SK-N-SH treated with all-trans-retinoic acid at 6 μM for 48 hours (cell line): ENCODE measurements around the gene KRTAP10-3.
"Not testable (repeated sequence)": the region's sequence is repeated elsewhere in the genome, so short reads cannot be mapped to it uniquely, and the experiment has no call there.

Experiments
- ATAC-seq: fragments of 200-7000 bp; cut with Tn5 transposase; 3 replicates; pipeline ENCODE4 v1.9.1; 2020; ENCODE audit warnings: mild to moderate bottlenecking, moderate library complexity
- BACH2 ChIP-seq: fragments of 250-450 bp; sonication (Bioruptor Pico); IDR thresholded peaks from 2 replicates; pipeline ENCODE4 v1.9.0; 2021; ENCODE audit warnings: mild to moderate bottlenecking, borderline replicate concordance
- CSDC2 ChIP-seq: fragments of 250-450 bp; sonication (Bioruptor Pico); IDR thresholded peaks from 2 replicates; pipeline ENCODE4 v1.5.0; 2020; ENCODE audit warnings: mild to moderate bottlenecking, moderate library complexity
- ESRRG ChIP-seq: fragments of 250-450 bp; sonication (Bioruptor Pico); IDR thresholded peaks from 2 replicates; pipeline ENCODE4 v1.6.1; 2021; ENCODE audit warnings: mild to moderate bottlenecking
- GLIS3 ChIP-seq: fragments of 250-450 bp; sonication (Bioruptor Pico); IDR thresholded peaks from 2 replicates; pipeline ENCODE4 v1.5.0; 2020; ENCODE audit warnings: mild to moderate bottlenecking, moderate library complexity
- ISL1 ChIP-seq: fragments of 250-450 bp; sonication (Bioruptor Pico); IDR thresholded peaks from 2 replicates; pipeline ENCODE4 v2.1.2; 2022; ENCODE audit warnings: mild to moderate bottlenecking, moderate library complexity
- PPARA ChIP-seq: fragments of 250-450 bp; sonication (Bioruptor Pico); IDR thresholded peaks from 2 replicates; pipeline ENCODE4 v1.5.0; 2020; ENCODE audit warnings: mild to moderate bottlenecking, borderline replicate concordance
- RARB ChIP-seq: fragments of 250-450 bp; sonication (Bioruptor Pico); IDR thresholded peaks from 2 replicates; pipeline ENCODE4 v1.8.0; 2021; ENCODE audit warnings: mild to moderate bottlenecking, moderate library complexity
- TCF4 ChIP-seq: fragments of 250-450 bp; sonication (Bioruptor Pico); IDR thresholded peaks from 2 replicates; pipeline ENCODE4 v1.8.0; 2021; ENCODE audit warnings: mild to moderate bottlenecking, moderate library complexity, borderline replicate concordance
- TOX ChIP-seq: fragments of 250-450 bp; sonication (Bioruptor Pico); IDR thresholded peaks from 2 replicates; pipeline ENCODE4 v1.8.0; 2021; ENCODE audit warnings: mild to moderate bottlenecking, moderate library complexity, borderline replicate concordance
- ZFP3 ChIP-seq: fragments of 250-450 bp; sonication (Bioruptor Pico); IDR thresholded peaks from 2 replicates; pipeline ENCODE4 v1.5.0; 2020; ENCODE audit warnings: mild to moderate bottlenecking, moderate library complexity
- ZFP30 ChIP-seq: fragments of 450-650 bp; formaldehyde crosslinking; IDR thresholded peaks from 2 replicates; pipeline ENCODE4 v1.5.0; 2022; ENCODE audit warnings: mild to moderate bottlenecking, moderate library complexity
- ZNF565 ChIP-seq: fragments of 450-650 bp; formaldehyde crosslinking; conservative IDR thresholded peaks from 2 replicates; pipeline ENCODE4 v1.5.0; 2020; ENCODE audit warnings: low read depth, mild to moderate bottlenecking, moderate library complexity
- ZNF70 ChIP-seq: fragments of 450-650 bp; formaldehyde crosslinking; IDR thresholded peaks from 2 replicates; pipeline ENCODE4 v1.5.0; 2020; ENCODE audit warnings: mild to moderate bottlenecking, moderate library complexity
- ZNF8 ChIP-seq: fragments of 450-650 bp; formaldehyde crosslinking; IDR thresholded peaks from 2 replicates; pipeline ENCODE4 v1.5.0; 2020; ENCODE audit warnings: mild to moderate bottlenecking, moderate library complexity
- TF ChIP-seq, protein P1 (sequence below): fragments of 250-450 bp; sonication (Bioruptor Pico); IDR thresholded peaks from 2 replicates; pipeline ENCODE4 v1.5.1; 2020; ENCODE audit warnings: low read depth, mild to moderate bottlenecking, moderate library complexity
- TF ChIP-seq, protein P2 (sequence below): fragments of 250-450 bp; sonication (Bioruptor Pico); IDR thresholded peaks from 2 replicates; pipeline ENCODE4 v1.8.0; 2021; ENCODE audit warnings: low read depth, mild to moderate bottlenecking, moderate library complexity, borderline replicate concordance
- TF ChIP-seq, protein P3 (sequence below): fragments of 250-450 bp; sonication (Bioruptor Pico); IDR thresholded peaks from 2 replicates; pipeline ENCODE4 v1.5.0; 2020; ENCODE audit warnings: mild to moderate bottlenecking, moderate library complexity
- TF ChIP-seq, protein P4 (sequence below): fragments of 250-450 bp; sonication (Bioruptor Pico); IDR thresholded peaks from 2 replicates; pipeline ENCODE4 v1.8.0; 2020; ENCODE audit warnings: mild to moderate bottlenecking, moderate library complexity, borderline replicate concordance
- TF ChIP-seq, protein P5 (sequence below): fragments of 250-450 bp; sonication (Bioruptor Pico); IDR thresholded peaks from 2 replicates; pipeline ENCODE4 v1.5.1; 2021; ENCODE audit warnings: mild to moderate bottlenecking, moderate library complexity

The KRTAP10-3 gene

DNA sequence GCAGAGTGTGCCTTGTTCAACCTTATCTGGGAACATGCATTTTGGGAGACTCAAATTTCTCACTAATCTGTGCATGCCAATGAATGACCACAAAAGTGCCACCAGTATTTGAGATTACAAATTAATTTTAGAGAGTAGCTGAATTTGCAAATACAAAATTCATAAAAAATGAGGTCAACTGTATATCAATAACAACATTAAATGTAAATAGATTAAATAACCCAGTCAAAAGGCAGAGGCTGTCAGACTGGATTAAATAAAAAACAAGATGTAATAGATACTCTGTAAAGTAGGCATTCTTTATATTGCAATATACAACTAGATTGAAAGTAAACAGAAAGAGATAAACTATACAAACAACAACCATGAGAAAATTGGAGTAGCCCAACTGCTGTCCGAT, 5.5 kb upstream of the KRTAP10-3 start:
- no peak for ATAC-seq
- TF ChIP-seq, protein P1, sequence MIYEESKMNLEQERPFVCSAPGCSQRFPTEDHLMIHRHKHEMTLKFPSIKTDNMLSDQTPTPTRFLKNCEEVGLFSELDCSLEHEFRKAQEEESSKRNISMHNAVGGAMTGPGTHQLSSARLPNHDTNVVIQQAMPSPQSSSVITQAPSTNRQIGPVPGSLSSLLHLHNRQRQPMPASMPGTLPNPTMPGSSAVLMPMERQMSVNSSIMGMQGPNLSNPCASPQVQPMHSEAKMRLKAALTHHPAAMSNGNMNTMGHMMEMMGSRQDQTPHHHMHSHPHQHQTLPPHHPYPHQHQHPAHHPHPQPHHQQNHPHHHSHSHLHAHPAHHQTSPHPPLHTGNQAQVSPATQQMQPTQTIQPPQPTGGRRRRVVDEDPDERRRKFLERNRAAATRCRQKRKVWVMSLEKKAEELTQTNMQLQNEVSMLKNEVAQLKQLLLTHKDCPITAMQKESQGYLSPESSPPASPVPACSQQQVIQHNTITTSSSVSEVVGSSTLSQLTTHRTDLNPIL (CRISPR knock-in tag): no peak
- TF ChIP-seq BACH2 (CRISPR knock-in tag): no peak
- no peak for TF ChIP-seq ISL1 (CRISPR knock-in tag)
- TF ChIP-seq ZNF70: no peak
- no peak for TF ChIP-seq ESRRG (CRISPR knock-in tag)
- TF ChIP-seq ZNF8: no peak
- no peak for TF ChIP-seq TCF4 (CRISPR knock-in tag)
- TF ChIP-seq GLIS3 (CRISPR knock-in tag): no peak
- no peak for TF ChIP-seq ZFP3 (CRISPR knock-in tag)
- TF ChIP-seq ZNF565 (CRISPR knock-in tag): no peak
- TF ChIP-seq, protein P2, sequence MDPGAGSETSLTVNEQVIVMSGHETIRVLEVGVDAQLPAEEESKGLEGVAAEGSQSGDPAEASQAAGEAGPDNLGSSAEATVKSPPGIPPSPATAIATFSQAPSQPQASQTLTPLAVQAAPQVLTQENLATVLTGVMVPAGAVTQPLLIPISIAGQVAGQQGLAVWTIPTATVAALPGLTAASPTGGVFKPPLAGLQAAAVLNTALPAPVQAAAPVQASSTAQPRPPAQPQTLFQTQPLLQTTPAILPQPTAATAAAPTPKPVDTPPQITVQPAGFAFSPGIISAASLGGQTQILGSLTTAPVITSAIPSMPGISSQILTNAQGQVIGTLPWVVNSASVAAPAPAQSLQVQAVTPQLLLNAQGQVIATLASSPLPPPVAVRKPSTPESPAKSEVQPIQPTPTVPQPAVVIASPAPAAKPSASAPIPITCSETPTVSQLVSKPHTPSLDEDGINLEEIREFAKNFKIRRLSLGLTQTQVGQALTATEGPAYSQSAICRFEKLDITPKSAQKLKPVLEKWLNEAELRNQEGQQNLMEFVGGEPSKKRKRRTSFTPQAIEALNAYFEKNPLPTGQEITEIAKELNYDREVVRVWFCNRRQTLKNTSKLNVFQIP (CRISPR knock-in tag): no peak

DNA sequence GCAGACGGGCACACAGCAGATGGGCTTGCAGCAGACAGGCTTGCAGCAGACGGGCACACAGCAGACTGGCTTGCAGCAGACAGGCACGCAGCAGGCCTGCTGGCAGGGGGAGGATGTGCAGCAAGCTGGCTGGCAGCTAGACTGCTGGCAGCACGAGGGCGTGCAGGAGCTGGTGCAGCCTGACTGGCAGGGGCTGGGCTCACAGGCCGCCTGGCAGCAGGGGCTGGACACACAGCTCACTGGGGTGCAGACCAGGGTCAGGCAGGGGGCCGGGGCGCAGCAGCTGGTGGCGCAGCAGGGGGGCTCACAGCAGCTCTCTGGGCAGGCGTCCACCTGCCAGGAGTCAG, 293 bp downstream of the KRTAP10-3 start:
- ATAC-seq: not testable (repeated sequence)

DNA sequence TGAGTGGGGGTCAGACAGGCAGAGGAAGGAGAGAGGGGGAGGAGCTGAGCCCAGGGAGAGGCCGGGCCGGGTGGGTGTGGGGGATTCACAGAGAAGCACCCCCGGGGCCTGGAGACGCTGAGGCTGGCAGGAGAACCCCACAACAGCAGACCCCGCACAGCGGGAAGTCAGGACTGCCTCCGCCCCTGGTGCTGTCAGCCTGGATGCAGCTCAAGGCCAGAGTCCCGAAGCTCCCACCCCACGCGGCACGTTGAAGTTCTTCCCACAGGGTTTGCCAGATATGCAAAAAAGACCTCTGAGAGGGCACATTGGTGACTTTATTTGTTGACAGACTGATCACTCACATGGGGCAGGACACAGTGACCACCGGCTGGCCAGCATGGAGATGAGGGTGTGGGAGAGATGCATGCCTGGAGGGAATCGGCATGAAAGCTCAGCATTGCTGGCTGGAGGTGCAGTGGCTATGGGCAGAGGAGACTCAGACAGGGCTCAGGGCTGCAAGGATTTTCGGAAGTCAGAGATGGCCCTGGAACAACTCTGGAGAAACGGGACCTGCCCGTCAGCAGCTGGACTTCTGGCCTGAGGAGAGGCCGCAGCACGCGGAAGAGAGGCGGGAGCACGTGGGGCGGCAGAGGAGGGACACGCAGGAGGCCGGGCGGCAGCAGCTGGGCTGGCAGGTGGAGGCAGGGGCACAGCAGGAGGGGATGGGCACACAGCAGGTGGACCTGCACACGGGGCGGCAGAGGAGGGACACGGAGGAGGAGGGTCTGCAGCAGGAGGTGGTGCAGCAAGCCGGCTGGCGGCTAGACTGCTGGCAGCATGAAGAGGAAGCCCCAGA, 885 bp downstream of the KRTAP10-3 start:
- ATAC-seq: no peak
- no peak for TF ChIP-seq ZFP3 (CRISPR knock-in tag)
- TF ChIP-seq, protein P2 (CRISPR knock-in tag): no peak
- TF ChIP-seq, protein P3, sequence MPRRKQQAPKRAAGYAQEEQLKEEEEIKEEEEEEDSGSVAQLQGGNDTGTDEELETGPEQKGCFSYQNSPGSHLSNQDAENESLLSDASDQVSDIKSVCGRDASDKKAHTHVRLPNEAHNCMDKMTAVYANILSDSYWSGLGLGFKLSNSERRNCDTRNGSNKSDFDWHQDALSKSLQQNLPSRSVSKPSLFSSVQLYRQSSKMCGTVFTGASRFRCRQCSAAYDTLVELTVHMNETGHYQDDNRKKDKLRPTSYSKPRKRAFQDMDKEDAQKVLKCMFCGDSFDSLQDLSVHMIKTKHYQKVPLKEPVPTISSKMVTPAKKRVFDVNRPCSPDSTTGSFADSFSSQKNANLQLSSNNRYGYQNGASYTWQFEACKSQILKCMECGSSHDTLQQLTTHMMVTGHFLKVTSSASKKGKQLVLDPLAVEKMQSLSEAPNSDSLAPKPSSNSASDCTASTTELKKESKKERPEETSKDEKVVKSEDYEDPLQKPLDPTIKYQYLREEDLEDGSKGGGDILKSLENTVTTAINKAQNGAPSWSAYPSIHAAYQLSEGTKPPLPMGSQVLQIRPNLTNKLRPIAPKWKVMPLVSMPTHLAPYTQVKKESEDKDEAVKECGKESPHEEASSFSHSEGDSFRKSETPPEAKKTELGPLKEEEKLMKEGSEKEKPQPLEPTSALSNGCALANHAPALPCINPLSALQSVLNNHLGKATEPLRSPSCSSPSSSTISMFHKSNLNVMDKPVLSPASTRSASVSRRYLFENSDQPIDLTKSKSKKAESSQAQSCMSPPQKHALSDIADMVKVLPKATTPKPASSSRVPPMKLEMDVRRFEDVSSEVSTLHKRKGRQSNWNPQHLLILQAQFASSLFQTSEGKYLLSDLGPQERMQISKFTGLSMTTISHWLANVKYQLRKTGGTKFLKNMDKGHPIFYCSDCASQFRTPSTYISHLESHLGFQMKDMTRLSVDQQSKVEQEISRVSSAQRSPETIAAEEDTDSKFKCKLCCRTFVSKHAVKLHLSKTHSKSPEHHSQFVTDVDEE: no peak
- no peak for TF ChIP-seq CSDC2
- TF ChIP-seq, protein P4, sequence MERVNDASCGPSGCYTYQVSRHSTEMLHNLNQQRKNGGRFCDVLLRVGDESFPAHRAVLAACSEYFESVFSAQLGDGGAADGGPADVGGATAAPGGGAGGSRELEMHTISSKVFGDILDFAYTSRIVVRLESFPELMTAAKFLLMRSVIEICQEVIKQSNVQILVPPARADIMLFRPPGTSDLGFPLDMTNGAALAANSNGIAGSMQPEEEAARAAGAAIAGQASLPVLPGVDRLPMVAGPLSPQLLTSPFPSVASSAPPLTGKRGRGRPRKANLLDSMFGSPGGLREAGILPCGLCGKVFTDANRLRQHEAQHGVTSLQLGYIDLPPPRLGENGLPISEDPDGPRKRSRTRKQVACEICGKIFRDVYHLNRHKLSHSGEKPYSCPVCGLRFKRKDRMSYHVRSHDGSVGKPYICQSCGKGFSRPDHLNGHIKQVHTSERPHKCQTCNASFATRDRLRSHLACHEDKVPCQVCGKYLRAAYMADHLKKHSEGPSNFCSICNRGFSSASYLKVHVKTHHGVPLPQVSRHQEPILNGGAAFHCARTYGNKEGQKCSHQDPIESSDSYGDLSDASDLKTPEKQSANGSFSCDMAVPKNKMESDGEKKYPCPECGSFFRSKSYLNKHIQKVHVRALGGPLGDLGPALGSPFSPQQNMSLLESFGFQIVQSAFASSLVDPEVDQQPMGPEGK (CRISPR knock-in tag): no peak
- TF ChIP-seq TCF4 (CRISPR knock-in tag): no peak
- TF ChIP-seq ZNF8: no peak
- TF ChIP-seq ZNF70: no peak
- TF ChIP-seq, all 23 proteins: peak for 0

DNA sequence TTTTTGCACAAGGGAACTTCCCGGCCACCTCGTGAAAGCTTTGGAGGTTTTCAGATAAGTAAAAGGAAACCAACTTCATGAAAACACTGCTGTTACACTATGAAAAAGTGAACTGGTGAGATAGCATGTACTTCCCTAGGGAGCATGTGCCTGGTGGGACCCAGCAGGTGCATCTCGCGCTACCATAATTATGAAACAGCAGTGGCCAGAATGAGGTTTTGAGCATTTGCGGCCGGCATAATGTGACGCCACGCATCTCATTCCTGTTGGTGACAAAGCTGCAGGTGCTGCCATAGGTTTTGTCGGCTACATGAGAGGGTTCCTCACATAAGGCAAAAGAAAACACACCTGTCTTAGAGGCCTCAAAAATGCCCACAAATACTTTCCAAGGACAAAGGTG, 1.7 kb downstream of the KRTAP10-3 start:
- no peak for ATAC-seq
- TF ChIP-seq, protein P2 (CRISPR knock-in tag): no peak
- TF ChIP-seq PPARA (CRISPR knock-in tag) (no peak), GLIS3 (CRISPR knock-in tag) (no peak), BACH2 (CRISPR knock-in tag) (no peak), ZNF565 (CRISPR knock-in tag) (no peak), ZNF70 (no peak), CSDC2 (no peak), RARB (CRISPR knock-in tag) (no peak), ZNF8 (no peak), ISL1 (CRISPR knock-in tag) (no peak), TOX (CRISPR knock-in tag) (no peak), ZFP30 (no peak)
- TF ChIP-seq, protein P5, sequence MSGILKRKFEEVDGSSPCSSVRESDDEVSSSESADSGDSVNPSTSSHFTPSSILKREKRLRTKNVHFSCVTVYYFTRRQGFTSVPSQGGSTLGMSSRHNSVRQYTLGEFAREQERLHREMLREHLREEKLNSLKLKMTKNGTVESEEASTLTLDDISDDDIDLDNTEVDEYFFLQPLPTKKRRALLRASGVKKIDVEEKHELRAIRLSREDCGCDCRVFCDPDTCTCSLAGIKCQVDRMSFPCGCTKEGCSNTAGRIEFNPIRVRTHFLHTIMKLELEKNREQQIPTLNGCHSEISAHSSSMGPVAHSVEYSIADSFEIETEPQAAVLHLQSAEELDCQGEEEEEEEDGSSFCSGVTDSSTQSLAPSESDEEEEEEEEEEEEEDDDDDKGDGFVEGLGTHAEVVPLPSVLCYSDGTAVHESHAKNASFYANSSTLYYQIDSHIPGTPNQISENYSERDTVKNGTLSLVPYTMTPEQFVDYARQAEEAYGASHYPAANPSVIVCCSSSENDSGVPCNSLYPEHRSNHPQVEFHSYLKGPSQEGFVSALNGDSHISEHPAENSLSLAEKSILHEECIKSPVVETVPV: no peak
- TF ChIP-seq, protein P4 (CRISPR knock-in tag): no peak
